HUES64 (cell line): Measurements from ENCODE around the gene NR3C2.

Source experiments
- H3K27ac ChIP-seq: 2 replicates; pipeline ENCODE4 v1.7.0; 2013; ENCODE audit warnings: low read depth, low read length, inconsistent platforms
- H3K27me3 ChIP-seq: 2 replicates; pipeline ENCODE4 v1.6.1; 2013; ENCODE audit warnings: mild to moderate bottlenecking, low read length; ENCODE audit not compliant: insufficient read depth
- H3K36me3 ChIP-seq: 2 replicates; pipeline ENCODE4 v1.6.1; 2013; ENCODE audit warnings: mild to moderate bottlenecking, low read length; ENCODE audit not compliant: insufficient read depth
- H3K4me1 ChIP-seq: 2 replicates; pipeline ENCODE4 v1.6.1; 2013; ENCODE audit warnings: mild to moderate bottlenecking, low read length, moderate library complexity; ENCODE audit not compliant: insufficient read depth
- H3K4me3 ChIP-seq: 2 replicates; pipeline ENCODE4 v1.5.1; 2013; ENCODE audit warnings: mild to moderate bottlenecking, low read length, moderate library complexity
- H3K9ac ChIP-seq: 2 replicates; pipeline ENCODE4 v1.6.1; 2013; ENCODE audit warnings: mild to moderate bottlenecking, low read depth, low read length
- H3K9me3 ChIP-seq: 2 replicates; pipeline ENCODE4 v1.6.1; 2013; ENCODE audit warnings: low read depth, low read length; ENCODE audit not compliant: insufficient read depth
- WGBS: fragments of 150-250, 120-280 bp; methylation state at CpG from one replicate; pipeline ENCODE4 v1.1.7; 2013; ENCODE audit warnings: missing lambda C conversion rate; 5-methylcytosine and 5-hydroxymethylcytosine counted together

Gene NR3C2

GRCh38 chr4:148061141-148061481, 381.1 kb downstream of the NR3C2 start:
- H3K27me3 ChIP-seq, result no peaks in the 10 kb centered on the region
- 77% methylated on average over 3 of the region's 4 CpGs for WGBS
- H3K27ac ChIP-seq, result no peak overlapping the region
- no peak overlapping the region for H3K4me3 ChIP-seq
- H3K4me1 ChIP-seq, result peaks cover 18% of the 10 kb centered on the region; the same call in 1 of the 2 replicates
- no peaks in the 10 kb centered on the region; the same call in 1 of the 2 replicates for H3K36me3 ChIP-seq
- H3K9ac ChIP-seq, result no peak overlapping the region
- no peaks in the 10 kb centered on the region for H3K9me3 ChIP-seq

DNA sequence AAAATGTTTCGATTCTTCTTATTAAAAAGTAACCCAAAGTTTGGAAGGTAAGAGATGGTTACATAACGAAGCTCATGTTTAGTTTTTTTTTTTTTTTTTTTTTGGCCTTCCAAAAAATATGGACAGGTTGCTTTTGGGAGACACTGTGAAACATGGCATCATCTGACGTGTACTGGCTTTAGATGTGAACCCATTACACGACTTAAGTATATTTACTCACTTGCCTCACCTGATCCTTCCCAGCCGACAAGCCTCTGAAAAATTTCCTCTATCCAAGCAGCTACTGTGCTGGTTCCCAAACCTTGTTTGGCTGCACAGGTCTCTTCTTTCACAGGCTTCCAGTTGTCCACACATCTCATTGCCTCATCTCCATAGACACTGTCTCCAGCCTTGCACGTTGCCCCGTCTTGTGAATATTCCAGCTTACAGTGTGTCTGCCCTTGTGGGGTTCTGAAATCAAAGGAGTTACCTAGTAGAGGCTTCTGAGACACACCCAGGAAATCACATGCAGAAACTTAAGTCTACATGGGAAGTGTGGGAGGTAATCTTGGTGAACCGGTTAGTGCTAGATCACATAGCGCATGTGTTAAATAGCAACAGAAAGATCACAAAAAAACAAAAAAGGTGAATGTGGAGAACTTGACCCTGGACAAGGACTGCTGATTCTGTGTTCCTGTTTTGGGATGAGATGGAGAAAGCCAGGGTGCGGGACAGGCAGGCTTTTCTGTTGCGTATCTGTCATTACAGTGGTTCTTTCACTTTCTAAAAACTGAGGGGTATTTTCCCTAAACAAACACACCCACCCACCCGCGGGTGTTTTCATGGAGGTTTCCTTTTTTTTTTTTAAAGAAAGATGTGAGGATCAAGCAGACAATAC, 381.7 kb downstream of the NR3C2 start:
- Histone ChIP-seq H3K27ac (no peak overlapping the region), H3K4me3 (no peak overlapping the region), H3K9me3 (no peaks in the 10 kb centered on the region), H3K4me1 (peaks cover 18% of the 10 kb centered on the region; the same call in 1 of the 2 replicates), H3K9ac (no peak overlapping the region), H3K27me3 (no peaks in the 10 kb centered on the region), H3K36me3 (no peaks in the 10 kb centered on the region; the same call in 1 of the 2 replicates)
- 89% methylated on average over 10 of the region's 13 CpGs for WGBS

- Histone ChIP-seq H3K27ac (no peak overlapping the region), H3K4me3 (no peak overlapping the region), H3K27me3 (no peaks in the 10 kb centered on the region), H3K9me3 (no peaks in the 10 kb centered on the region), H3K4me1 (peaks cover 16% of the 10 kb centered on the region; the same call in 1 of the 2 replicates), H3K36me3 (no peaks in the 10 kb centered on the region), H3K9ac (no peak overlapping the region)
- WGBS, result 95% methylated on average over 9 of the region's 10 CpGs
Measured at GRCh38 chr4:148059617-148060180, 382.5 kb downstream of the NR3C2 start.

DNA sequence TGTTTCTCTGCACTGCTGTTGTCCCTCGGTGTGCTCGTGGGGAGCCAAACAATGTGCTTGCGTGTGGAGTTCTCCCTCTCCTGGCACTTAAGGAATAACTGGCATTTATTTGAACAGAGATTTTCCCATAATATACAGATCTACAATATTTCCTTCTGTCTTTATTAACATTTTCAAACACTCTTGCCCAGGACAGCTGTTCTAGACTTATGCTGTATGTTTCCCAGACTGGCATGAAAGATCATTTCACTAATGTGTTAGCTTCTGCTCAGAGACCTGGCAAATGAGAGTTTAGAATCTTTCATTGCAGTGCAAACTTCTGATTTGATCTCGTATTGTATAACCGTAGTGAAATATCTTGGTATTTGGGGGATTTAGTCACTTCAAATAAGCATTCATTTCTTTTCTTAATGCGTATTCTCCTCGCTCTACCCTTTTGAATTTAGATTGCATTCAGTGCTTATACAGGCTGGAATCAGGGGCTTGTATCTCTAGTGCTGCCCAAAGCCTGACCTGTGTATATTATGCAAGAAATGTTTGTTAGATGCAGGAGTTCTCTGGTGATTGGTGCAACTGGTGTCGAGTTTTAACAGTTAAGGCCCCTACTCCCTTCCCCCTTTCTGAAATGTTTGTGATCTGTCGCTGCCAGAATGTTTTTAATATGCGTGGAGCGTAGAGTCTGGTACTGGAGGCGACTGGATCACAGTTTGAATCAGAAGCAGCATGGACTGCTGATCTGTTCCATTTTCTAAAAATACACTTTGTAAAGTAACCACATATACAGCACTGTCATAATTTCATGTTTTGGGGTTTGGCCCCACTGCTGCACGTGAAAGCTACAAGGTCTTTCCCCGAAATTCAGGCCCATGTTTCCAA, 384.0 kb downstream of the NR3C2 start:
- WGBS, result 93% methylated on average over 13 of the region's 14 CpGs
- no peak overlapping the region for H3K4me3 ChIP-seq
- H3K27me3 ChIP-seq, result no peaks in the 10 kb centered on the region
- H3K9me3 ChIP-seq, result no peaks in the 10 kb centered on the region
- no peaks in the 10 kb centered on the region for H3K36me3 ChIP-seq
- H3K4me1 ChIP-seq, result peaks cover 16% of the 10 kb centered on the region; the same call in 1 of the 2 replicates
- no peak overlapping the region for H3K9ac ChIP-seq
- no peak overlapping the region for H3K27ac ChIP-seq

DNA sequence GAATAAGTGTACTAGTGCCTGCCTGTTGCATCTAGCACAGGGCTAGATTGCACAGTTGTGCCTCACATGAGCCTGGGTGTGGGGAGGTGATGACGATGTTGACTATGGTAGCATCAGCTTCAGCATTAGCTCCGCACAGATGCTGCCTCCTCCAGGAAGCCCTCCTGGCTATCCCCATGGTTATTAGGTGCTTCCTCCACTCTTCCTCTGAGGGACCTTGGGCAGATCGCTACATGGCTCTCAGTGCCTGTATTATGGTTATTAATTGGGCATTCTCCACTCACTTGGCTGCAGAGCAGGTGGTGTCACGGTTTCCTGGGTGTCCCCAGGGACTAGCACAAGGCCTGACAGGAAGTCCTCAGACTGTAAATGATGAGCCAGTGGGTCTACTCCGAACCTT, 384.7 kb downstream of the NR3C2 start:
- 95% methylated on average over 5 of the region's 5 CpGs for WGBS
- no peak overlapping the region for H3K4me3 ChIP-seq
- no peak overlapping the region for H3K9ac ChIP-seq
- H3K27me3 ChIP-seq, result no peaks in the 10 kb centered on the region
- no peaks in the 10 kb centered on the region for H3K36me3 ChIP-seq
- no peak overlapping the region for H3K27ac ChIP-seq
- H3K4me1 ChIP-seq, result peaks cover 16% of the 10 kb centered on the region; the same call in 1 of the 2 replicates
- H3K9me3 ChIP-seq, result no peaks in the 10 kb centered on the region

- no peak overlapping the region for H3K4me3 ChIP-seq
- peaks cover 16% of the 10 kb centered on the region; the same call in 1 of the 2 replicates for H3K4me1 ChIP-seq
Measured at GRCh38 chr4:148056879-148057278, 385.3 kb downstream of the NR3C2 start.

GRCh38 chr4:148055844-148056243, 386.4 kb downstream of the NR3C2 start:
- Histone ChIP-seq H3K27me3 (no peaks in the 10 kb centered on the region), H3K9me3 (no peaks in the 10 kb centered on the region), H3K27ac (no peak overlapping the region), H3K36me3 (no peaks in the 10 kb centered on the region), H3K9ac (no peak overlapping the region), H3K4me1 (peaks cover 11% of the 10 kb centered on the region; the same call in 1 of the 2 replicates), H3K4me3 (no peak overlapping the region)
- 96% methylated on average over 6 of the region's 6 CpGs for WGBS

More at GRCh38 chr4:148056879-148057278, 385.3 kb downstream of the NR3C2 start:
- H3K9me3 ChIP-seq, result no peaks in the 10 kb centered on the region
- no peak overlapping the region for H3K27ac ChIP-seq
- no peaks in the 10 kb centered on the region for H3K27me3 ChIP-seq
- 77% methylated on average over 5 of the region's 6 CpGs for WGBS
- no peaks in the 10 kb centered on the region for H3K36me3 ChIP-seq
- no peak overlapping the region for H3K9ac ChIP-seq

GRCh38 chr4:148054275-148054674, 387.9 kb downstream of the NR3C2 start:
- H3K4me3 ChIP-seq, result no peak overlapping the region
- WGBS, result 92% methylated on average over 1 of the region's 3 CpGs
- H3K4me1 ChIP-seq, result peaks cover 11% of the 10 kb centered on the region; the same call in 1 of the 2 replicates

DNA sequence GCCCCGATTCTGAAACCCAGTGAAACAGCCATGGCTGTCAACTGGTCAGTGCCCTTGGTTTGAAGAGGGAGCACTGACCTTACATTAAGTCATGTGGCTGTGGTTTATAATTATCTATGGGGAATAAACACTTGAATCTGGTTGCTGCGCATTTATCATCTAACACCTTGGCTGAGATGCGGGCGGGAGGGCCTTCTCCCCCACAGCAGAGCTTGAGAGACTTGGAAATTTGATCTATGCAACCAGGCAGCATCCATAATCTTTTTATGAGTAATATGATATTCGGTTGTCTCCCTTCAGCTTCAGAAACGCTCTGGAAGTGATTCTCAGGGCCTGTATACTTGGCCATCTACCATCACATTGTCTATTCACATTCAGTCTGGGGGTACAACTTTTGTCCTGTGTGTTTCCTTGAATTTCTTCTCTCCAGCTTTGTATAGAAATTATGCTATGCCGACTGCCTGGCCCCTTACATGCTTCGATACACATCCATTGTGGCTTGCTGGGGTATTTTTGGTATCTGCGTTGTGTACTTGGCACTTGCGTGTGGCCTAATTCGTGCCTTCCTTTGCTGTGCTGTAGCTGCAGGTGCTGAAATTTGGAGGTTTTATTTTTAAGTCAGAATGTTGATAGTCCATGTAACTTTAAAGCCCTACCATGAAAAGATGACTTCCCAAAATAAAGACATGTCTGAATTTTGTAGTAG, 388.8 kb downstream of the NR3C2 start:
- Histone ChIP-seq H3K9me3 (no peaks in the 10 kb centered on the region), H3K36me3 (no peaks in the 10 kb centered on the region), H3K27ac (no peak overlapping the region), H3K9ac (no peak overlapping the region), H3K4me3 (no peak overlapping the region), H3K27me3 (no peaks in the 10 kb centered on the region), H3K4me1 (peaks cover 5% of the 10 kb centered on the region; the same call in 1 of the 2 replicates)
- 96% methylated on average over 11 of the region's 11 CpGs for WGBS

More at GRCh38 chr4:148054275-148054674, 387.9 kb downstream of the NR3C2 start:
- H3K36me3 ChIP-seq, result no peaks in the 10 kb centered on the region
- H3K9ac ChIP-seq, result no peak overlapping the region
- H3K9me3 ChIP-seq, result no peaks in the 10 kb centered on the region
- H3K27ac ChIP-seq, result no peak overlapping the region
- no peaks in the 10 kb centered on the region for H3K27me3 ChIP-seq

DNA sequence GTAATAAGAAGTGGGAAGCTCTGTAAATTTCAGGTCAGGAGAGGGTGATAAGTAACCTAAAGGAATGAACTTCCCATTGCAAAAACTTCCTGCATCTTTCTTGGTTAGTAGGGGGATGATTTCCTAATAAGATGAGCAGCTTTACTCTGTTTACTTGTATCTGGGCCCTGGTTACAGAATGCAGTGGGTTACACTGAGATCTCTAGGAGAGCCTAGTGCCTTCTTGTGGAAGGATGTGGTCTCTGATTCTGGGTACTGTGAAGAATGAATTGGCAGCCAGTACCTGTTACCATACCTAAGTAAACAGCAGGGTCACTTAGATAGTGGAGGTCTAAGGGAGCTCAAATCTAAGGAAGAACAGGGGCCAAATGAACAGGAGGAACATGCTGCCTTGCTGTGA, 389.8 kb downstream of the NR3C2 start:
- Histone ChIP-seq H3K4me1 (no peaks in the 10 kb centered on the region), H3K27ac (no peak overlapping the region), H3K36me3 (no peaks in the 10 kb centered on the region), H3K4me3 (no peak overlapping the region), H3K9me3 (no peaks in the 10 kb centered on the region), H3K27me3 (no peaks in the 10 kb centered on the region), H3K9ac (no peak overlapping the region)
